Rectal smooth muscle tissue (tissue), 1 donor: ENCODE data around the gene GPX3.

ENCODE experiments used
- H3K27ac ChIP-seq: one replicate; pipeline ENCODE4 v1.7.0; 2013; ENCODE audit warnings: low read depth, low read length, inconsistent platforms
- H3K27me3 ChIP-seq: one replicate; pipeline ENCODE4 v1.7.0; 2013; ENCODE audit warnings: low read length; ENCODE audit not compliant: control insufficient read depth, insufficient read depth
- H3K36me3 ChIP-seq: one replicate; pipeline ENCODE4 v1.7.0; 2013; ENCODE audit warnings: low read length; ENCODE audit not compliant: control insufficient read depth, insufficient read depth
- H3K4me1 ChIP-seq: one replicate; pipeline ENCODE4 v1.7.0; 2013; ENCODE audit warnings: low read length; ENCODE audit not compliant: control insufficient read depth, insufficient read depth
- H3K4me3 ChIP-seq: one replicate; pipeline ENCODE4 v1.7.0; 2013; ENCODE audit warnings: low read length
- H3K9ac ChIP-seq: one replicate; pipeline ENCODE4 v1.7.0; 2013; ENCODE audit warnings: low read length

Gene GPX3

DNA sequence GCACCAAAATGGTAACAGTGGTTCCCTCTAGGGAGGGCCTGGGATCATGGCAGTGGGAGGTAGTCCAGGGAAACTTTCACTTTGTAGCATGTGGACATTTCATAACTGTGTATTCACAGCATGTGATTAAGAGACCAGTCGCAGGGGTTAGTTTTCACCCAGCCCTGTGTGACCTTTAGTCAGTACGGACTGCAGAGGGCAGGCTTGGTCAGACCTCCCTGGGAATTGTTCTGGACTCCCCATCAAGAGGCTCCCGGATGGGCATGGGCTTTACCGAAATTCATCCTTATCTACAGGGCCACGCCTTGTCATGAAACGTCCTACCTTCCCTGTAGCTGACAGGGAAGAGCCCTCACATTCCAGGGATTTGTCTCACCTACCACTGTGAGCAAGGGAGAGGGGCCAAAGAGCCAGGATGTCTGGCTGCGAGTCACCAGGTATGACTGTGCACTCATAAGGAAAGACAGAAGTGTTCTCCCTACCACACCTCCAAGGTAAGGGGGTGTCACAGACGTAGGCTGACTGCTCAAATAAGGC lies 19.9 kb downstream of the GPX3 start:
- peaks cover 54% of the 10 kb centered on the region for H3K36me3 ChIP-seq
- H3K27me3 ChIP-seq: no peaks in the 10 kb centered on the region
- no peak overlapping the region for H3K27ac ChIP-seq
- no peak overlapping the region for H3K9ac ChIP-seq
- no peak overlapping the region for H3K4me3 ChIP-seq
- H3K4me1 ChIP-seq: peaks cover 13% of the 10 kb centered on the region

DNA sequence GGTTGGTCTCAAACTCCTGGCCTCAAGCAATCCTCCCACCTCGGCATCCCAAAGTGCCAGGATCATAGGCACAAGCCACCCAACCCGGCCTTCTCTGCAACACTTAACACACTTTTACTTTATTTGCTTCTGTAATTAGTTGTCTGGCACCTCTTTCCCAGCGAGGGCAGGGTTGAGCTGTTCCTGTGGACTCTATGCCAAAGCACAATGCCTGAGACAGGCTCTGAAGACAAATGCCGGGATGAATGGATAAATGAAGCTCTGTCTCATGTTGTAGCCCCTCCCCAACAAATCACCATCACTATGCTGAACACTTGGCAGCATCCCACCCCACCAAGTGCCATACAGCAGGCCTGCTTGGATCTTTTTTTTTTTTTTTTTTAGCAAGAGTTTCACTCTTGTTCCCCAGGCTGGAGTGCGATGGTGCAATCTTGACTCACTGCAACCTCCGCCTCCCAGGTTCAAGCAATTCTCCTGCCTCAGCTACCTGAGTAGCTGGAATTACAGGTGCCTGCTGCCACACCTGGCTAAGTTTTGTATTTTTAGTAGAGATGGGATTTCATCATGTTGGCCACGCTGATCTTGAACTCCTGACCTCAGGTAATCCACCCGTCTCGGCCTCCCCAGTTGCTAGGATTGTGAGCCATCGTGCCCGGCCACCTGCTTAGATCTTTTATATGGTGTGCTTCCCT lies 21.3 kb downstream of the GPX3 start:
- Histone ChIP-seq H3K27me3 (no peaks in the 10 kb centered on the region), H3K27ac (no peak overlapping the region), H3K4me3 (no peak overlapping the region), H3K9ac (no peak overlapping the region), H3K36me3 (peaks cover 55% of the 10 kb centered on the region), H3K4me1 (peaks cover 13% of the 10 kb centered on the region)

DNA sequence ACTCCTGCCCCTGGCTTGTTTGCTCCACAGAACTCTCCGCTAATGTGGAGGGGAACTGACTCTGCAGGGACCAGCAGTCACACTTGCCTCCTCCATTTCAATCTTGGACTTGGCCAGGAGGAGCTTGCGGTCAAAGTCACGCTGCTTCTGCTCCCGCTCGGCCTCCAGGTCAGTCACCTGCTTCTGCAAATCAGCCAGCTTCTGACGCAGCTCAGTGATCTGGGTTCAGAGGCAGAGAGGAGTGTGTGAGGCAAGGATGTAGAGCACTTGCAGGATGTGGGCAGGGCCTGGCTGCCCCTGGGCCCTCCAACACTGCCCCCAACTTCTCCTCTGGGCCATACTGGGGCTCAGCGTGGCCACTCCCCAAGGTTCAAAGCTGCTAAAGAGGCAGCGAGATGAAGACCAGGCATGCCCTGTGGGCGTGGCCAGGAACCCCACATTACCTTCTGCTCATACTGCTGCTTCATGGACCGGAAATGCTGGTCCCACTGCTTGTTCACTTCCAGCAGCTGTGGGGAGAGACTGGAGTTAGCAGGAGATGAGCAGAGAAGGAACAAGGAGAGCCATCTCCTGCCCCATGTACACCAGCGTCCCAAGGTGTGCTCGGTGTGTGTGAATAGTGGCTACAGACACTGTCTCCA lies 22.2 kb downstream of the GPX3 start:
- no peaks in the 10 kb centered on the region for H3K27me3 ChIP-seq
- H3K4me3 ChIP-seq: no peak overlapping the region
- H3K4me1 ChIP-seq: peaks cover 12% of the 10 kb centered on the region
- no peak overlapping the region for H3K9ac ChIP-seq
- peaks cover 53% of the 10 kb centered on the region for H3K36me3 ChIP-seq
- H3K27ac ChIP-seq: no peak overlapping the region

DNA sequence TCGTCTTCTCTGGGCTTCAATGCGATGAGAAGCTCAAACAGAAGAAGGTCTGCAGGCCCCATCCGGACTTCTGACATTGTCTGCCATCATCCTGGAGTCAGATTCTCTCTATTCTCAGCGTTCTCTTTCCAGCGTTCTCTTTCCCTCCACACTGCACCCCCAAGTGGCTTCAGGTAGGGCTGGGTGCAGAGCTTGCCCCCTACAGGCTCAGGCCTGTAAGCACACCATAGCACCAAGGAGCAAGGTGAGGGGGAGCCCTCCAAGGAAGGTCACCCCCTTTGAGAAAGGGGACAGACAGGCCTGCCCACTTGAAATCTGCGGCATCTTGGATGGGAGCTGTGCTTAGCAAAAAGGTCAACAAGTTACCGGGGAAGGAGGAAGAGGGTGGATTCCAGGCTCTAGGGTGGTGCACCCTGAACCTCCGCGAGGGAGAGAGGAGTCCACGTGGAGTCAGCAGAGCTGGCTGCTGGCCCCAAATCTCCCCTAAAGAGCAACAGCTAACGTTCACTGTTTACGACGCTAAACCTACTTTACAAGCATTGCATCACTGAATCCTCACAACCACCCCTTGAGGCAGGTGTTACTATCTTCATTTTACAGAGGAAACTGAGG lies 27.5 kb downstream of the GPX3 start:
- H3K27ac ChIP-seq: no peak overlapping the region
- peaks cover 49% of the 10 kb centered on the region for H3K36me3 ChIP-seq
- no peaks in the 10 kb centered on the region for H3K27me3 ChIP-seq
- H3K9ac ChIP-seq: no peak overlapping the region
- no peak overlapping the region for H3K4me3 ChIP-seq
- H3K4me1 ChIP-seq: no peaks in the 10 kb centered on the region

DNA sequence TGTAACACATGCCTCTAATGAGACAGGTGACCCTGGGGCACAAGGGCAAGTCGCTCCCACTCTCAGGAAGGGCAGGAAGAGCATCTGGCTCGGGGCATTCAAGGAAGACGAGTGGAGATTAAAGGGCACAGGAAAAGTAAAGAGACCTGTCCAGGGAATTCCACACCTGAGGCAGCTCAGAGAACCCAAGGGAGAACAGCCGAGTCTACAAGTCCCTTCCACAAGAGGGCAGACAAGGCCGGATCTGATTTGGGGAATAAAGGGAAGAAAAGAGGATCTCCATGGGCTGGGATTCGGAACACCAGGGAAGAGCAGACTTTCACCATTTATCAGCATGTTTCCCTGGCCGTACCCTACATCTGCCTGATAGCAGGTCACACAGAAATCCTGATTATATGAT lies 28.1 kb downstream of the GPX3 start:
- H3K27ac ChIP-seq: no peak overlapping the region
- H3K36me3 ChIP-seq: peaks cover 48% of the 10 kb centered on the region
- H3K4me3 ChIP-seq: no peak overlapping the region
- no peak overlapping the region for H3K9ac ChIP-seq
- H3K4me1 ChIP-seq: no peaks in the 10 kb centered on the region
- no peaks in the 10 kb centered on the region for H3K27me3 ChIP-seq

DNA sequence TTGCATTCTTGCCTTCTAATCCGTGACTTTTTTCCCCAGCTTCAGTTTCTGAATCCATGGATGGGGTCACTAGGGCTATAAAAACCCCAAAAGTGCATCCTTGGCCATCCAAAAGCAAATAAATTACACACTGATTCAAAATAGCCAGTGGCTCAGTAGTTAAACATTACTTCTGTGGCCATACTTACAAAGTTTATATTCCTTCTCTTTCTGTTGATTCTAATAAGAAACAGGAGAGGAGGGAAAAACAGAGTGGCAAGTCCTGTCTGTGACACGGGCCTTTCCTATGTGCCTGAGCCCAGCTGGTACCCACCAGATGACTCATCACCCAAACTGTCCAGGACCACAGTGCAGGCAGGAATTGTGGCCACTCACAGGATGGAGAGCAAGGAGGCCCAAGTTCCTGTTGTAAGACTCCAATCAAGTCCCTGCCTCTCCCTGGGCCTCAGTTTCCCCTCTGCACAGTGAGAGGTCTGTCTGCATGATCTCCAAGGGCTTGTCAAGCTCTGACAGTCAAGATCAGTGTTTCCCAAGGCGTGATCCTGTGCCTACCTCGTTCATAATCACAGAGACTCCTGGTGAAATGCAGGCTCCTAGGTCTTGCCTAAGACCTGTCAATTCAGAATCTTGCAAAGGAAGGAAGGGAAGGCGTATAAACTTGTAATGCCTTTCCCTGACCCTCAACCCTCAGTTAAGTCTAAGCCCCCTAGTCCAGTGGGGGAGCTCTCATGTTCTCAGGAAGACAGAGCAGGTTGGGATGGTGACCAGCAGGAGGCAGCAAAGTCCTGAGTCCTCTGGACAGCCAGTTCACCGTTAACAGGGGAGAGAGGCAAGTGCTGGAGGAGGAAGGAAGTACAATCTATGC lies 30.9 kb downstream of the GPX3 start:
- H3K9ac ChIP-seq: no peak overlapping the region
- H3K4me1 ChIP-seq: no peaks in the 10 kb centered on the region
- no peaks in the 10 kb centered on the region for H3K27me3 ChIP-seq
- H3K27ac ChIP-seq: no peak overlapping the region
- peaks cover 52% of the 10 kb centered on the region for H3K36me3 ChIP-seq
- H3K4me3 ChIP-seq: no peak overlapping the region

DNA sequence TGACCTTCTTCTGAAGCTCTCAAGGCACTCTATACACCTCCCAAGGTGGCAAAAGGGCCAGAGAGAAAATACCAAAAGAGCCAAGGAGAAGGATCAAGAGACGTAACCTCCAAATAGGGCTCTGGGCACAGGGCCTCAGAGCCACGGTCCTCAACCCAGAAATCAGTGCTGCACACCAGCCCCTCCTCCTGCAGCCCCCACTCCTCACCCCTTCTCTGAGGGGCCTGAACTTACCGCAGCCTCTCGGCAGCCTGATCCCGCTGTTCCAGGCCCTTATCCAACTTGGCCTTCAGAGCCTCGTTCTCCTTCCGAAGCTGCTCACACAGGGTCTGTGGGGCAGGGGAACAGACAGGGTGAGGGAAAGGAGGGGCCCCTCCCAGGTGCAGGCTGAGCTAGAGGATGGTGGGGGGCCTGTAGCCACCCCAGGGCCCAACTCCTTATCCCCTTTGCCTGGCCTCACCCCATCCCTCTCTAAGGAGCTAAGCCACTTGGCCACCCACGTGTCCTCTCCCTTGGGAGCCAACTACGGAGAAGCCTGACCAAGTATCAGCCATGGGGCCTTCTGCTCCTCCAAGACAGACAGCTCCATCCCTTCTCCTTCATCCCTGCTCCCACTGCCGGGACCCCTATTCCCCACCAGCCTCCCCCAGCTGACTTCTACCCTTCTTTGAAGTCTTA lies 31.7 kb downstream of the GPX3 start:
- H3K4me1 ChIP-seq: no peaks in the 10 kb centered on the region
- H3K27me3 ChIP-seq: no peaks in the 10 kb centered on the region
- H3K27ac ChIP-seq: no peak overlapping the region
- no peak overlapping the region for H3K4me3 ChIP-seq
- peaks cover 54% of the 10 kb centered on the region for H3K36me3 ChIP-seq
- no peak overlapping the region for H3K9ac ChIP-seq

DNA sequence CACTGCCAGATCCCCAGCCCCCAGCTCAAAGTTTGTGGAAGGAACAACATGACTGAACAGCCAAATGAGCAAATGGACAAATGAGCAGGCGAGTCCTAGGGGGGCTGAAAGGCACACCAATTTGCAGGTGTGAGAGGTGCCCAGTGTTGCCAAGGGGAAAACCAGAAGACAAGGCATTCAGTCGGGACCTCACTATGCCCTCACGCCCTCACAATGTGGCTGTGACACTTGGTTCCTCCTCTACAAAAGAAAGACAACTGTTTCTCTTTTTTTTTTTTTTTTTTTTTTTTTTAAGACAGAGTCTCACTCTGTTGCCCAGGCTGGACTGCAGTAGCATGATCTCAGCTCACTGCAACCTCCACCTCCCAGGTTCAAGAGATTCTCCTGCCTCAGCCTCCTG lies 32.4 kb downstream of the GPX3 start:
- Histone ChIP-seq H3K4me3 (no peak overlapping the region), H3K27ac (no peak overlapping the region), H3K4me1 (no peaks in the 10 kb centered on the region), H3K9ac (no peak overlapping the region), H3K27me3 (no peaks in the 10 kb centered on the region), H3K36me3 (peaks cover 49% of the 10 kb centered on the region)

DNA sequence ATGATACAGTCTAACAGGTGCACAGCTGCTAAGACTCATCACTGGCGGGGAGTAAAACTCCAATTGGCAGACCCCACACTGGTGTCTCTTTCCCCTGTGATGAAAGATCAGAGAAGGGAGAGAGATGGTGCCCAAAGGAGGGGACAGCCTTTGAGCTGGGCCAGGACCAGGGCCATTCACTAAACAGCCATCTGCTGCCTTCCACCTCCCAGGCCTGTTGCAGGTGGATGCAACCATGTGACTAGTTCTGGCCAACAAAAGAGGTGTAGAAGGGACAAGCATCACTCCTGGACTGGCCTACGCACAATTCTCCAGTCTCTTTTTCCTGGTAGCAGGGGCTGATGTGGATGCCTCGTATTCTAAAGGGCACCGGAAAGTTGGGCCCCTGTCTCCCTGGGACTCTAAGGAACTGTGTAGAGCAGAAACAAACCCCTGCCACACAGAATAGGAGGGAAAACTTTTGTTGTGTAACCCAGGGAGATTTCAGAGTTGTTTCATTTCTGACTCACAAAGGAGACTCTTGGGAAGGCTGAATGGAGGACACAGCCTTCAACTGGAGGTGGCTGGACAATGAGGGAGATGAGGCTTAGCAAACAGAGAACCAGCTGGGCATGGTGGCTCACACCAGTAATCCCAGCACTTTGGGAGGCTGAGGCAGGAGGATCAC lies 33.5 kb downstream of the GPX3 start:
- Histone ChIP-seq H3K27ac (no peak overlapping the region), H3K36me3 (peaks cover 48% of the 10 kb centered on the region)

DNA sequence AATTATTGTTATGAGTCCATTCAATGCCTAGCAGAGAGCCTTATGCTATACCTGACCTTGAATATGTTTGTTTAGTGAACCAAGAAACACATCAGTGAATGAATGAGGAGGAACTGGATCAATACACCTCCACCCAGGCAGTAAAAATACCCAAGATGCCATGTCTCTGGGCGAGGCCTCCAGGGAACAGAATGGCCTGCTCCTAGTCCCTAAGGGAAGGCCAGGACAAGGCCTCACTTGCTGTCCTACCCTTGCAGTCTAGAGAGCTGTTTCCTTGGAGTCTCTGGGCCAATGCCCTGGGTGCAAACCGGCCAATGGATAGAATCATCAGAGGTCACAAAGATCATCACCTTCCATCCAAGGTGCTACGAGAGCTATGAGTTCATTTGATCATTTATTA lies 34.3 kb downstream of the GPX3 start:
- H3K4me1 ChIP-seq: peaks cover 4% of the 10 kb centered on the region
- H3K9ac ChIP-seq: no peak overlapping the region
- no peak overlapping the region for H3K27ac ChIP-seq
- H3K36me3 ChIP-seq: peaks cover 41% of the 10 kb centered on the region
- no peak overlapping the region for H3K4me3 ChIP-seq
- H3K27me3 ChIP-seq: no peaks in the 10 kb centered on the region

More for the DNA sequence above, 33.5 kb downstream of the GPX3 start:
- H3K9ac ChIP-seq: no peak overlapping the region
- H3K4me3 ChIP-seq: no peak overlapping the region
- no peaks in the 10 kb centered on the region for H3K27me3 ChIP-seq
- H3K4me1 ChIP-seq: no peaks in the 10 kb centered on the region

DNA sequence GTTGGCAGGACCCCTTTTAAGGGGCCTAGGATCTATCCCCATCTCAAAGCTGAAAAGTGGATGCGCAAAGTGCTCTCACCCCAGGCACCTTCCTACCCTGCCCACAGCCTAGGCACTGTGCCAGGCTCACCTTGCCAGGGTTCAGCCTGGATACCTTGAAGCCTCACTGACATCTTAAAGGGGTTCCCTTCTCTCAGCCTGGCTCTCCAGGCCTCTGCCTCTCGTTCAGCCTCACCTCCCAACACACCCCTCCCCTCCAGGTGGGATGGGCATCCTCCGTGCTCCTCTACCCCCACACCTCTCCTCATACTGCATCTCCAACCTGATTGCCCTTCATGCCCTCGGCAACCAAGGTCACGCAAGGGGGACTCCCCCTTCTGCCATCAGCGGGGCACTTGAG lies 34.9 kb downstream of the GPX3 start:
- peaks cover 9% of the 10 kb centered on the region for H3K4me1 ChIP-seq
- no peak overlapping the region for H3K9ac ChIP-seq
- no peak overlapping the region for H3K4me3 ChIP-seq
- H3K27ac ChIP-seq: no peak overlapping the region
- no peaks in the 10 kb centered on the region for H3K27me3 ChIP-seq
- peaks cover 41% of the 10 kb centered on the region for H3K36me3 ChIP-seq
